Measurements from ENCODE around the gene UBE2E3.
"Not testable (repeated sequence)": the region's sequence is repeated elsewhere in the genome, so short reads cannot be mapped to it uniquely, and the experiment has no call there.

UBE2E3 gene

DNA sequence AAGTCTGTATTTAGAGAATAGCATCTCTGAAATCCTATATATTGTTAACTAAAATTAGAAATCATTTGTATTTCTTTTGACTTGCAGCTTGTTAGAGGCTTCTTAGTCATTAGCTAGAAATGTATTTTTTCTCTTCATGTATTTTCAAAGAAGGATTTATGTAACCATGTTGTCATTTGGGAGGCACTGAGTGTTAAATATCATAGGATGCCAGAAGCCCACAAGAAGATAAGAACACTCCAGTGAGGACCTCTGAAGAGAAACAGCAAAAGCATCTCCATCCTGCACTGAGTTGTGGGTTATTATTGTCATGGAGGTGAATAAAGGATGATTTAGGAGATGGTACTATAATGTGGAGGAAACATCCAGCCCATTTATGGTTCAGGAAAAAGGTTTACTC is 93.5 kb downstream of the UBE2E3 start:
- DNase-seq (ENCODE audit: low read depth in 1 of 2, low spot score in 1 of 2), result no peak

DNA sequence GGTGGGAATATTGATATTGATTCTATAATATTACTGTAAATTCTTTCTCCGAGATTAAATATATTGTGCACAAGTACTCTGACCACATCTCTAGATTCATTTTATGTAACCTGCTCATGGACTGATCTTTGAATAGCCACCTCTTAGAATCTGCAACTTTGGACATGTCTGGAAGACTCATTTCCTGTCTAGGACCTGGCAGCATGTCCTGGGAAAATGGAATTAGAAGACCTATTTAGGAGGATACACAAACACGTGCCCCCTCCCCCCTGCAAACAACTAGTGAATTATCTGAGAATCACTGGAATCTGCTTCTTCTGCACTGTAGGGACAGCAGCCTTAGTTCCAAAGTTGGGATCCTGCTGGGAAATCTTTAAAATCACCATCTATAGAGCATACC is 94.1 kb downstream of the UBE2E3 start:
- DNase-seq (ENCODE audit: low read depth in 1 of 2, low spot score in 1 of 2), result no peak

DNA sequence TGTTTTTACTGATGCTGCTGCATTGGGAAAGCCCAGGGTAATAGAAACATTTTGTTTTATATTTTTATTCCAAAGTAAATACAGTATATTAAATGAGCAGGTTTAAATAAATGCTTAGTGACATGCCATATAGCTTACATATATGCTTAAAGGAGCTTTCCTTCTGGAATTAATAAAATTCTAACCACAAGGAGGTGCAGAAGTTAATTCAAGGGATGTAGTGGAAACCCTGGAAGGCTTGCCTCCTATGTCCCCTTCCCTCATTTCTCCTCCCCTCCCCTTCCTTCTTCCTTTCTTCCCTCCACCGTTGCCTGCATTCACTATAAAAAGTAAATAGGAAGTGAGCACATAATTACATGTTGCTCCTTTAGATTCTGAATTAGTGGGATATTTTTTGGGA is 96.3 kb downstream of the UBE2E3 start:
- DNase-seq (ENCODE audit: low read depth in 1 of 2, low spot score in 1 of 2), result no peak

DNA sequence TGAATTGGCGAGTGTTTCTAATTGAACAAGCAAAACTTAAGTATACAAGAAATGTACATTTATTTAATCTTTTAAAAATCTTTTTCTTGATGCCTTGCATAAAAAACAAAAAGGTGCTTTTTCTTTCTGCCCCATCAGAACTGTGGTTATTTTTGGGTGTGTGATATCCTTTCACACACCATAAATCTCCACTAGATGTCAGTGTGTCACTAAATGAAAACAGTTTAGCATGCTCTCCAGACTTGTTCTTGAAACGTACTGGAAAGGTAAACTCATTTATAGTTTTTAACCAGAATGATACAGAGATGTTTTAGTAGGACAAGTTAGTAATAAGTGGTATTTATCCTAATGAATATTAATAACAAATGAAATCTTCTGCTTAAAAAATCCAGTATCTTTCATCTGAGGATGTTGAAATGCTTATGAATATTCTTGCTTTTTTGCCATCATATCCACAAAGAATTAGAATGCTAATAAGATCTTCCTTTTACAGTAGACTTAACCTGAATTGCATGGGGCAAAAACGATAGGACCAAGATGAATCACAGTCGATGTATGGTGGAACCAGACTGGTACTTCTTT is 96.8 kb downstream of the UBE2E3 start:
- DNase-seq (ENCODE audit: low read depth in 1 of 2, low spot score in 1 of 2), result no peak

DNA sequence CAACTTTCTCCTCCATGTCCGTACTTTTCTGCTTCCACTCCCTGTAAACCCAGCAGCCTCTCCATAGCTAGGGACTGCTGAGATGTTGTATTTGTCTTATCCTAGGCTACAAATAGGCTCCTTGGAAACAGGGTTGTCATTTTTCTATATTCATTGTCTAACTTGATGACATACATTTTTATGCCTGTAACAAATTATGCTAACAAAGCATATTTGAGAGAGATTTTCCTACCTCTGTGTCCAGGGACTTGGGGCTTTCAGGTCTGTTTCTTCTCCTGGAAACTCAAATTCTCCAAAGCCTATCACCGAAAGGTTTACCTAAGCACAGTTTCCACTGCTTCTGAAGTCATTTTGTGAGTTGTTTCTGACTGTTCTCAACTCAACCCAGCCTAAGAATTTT is 102.7 kb downstream of the UBE2E3 start:
- DNase-seq (ENCODE audit: low read depth in 1 of 2, low spot score in 1 of 2), result no peak

DNA sequence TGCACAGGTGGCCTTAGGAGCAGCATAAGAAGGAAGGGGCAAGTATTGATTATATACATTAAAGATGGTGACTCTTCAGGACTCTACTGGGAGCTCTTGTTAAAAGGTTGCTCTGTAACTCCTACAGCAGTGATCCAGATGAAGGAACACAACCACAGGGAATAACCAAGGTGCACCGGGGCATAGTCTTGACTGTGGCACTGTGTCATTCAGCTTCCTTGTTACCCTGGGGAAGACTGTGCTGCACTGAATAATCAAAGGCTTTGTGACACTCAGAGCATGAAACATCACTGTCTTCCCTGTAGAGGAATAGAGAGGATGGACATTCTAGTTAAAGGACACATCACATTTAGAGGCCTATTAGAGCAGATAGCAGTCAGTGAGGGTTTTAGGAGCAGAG is 105.3 kb downstream of the UBE2E3 start:
- DNase-seq (ENCODE audit: low read depth in 1 of 2, low spot score in 1 of 2), result no peak

DNA sequence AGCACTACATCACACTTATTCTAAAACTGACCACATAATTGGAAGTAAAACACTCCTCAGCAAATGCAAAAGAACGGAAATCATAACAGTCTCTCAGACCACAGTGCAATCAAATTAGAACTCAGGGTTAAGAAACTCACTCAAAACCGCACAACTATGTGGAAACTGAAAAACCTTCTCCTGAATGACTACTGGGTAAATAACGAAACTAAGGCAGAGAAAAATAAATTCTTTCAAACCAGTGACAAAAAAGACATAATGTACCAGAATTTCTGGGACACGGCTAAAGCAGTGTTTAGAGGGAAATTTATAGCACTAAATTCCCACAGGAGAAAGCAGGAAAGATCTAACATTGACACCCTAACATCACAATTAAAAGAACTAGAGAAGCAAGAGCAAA is 111.5 kb downstream of the UBE2E3 start:
- DNase-seq (ENCODE audit: low read depth in 1 of 2, low spot score in 1 of 2), result not testable (repeated sequence)

DNA sequence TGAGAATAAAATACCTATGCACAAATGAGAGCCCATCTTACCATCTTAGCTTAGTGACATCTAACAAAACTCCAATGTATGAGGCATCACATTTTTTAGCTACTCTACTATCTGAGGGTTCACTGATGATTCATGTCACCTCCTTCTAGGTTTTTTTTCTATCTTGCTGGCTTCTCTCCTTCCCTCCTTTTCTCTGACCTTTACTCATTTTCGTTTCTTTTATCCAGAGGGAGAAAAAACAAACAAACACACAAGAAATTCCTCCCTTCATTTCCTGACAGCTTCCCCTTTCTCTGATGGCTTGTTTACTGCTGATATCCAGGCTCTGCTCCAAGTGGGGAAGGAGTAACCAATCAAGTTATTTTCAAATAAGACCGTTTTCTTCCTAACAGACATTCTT is 115.1 kb downstream of the UBE2E3 start:
- no peak for DNase-seq (ENCODE audit: low read depth in 1 of 2, low spot score in 1 of 2)

DNA sequence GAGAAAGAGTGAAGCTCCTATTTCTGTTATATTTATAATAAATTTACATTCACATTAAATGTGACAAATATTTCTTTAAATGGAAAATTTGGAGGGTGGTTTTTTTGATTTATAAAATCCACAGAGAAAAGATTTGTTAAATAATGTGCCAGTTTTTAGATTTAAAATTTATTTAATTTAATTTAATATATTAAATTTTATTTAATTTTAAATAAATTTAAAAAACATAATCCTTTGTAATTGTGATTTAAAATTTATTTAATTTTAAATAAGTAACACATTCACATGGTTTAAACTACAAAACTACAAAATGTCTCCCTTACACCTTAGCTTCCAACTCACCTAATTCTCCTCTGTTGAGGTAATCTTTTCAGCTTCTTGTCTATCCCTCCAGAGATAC is 123.3 kb downstream of the UBE2E3 start:
- no peak for DNase-seq (ENCODE audit: low read depth in 1 of 2, low spot score in 1 of 2)

DNA sequence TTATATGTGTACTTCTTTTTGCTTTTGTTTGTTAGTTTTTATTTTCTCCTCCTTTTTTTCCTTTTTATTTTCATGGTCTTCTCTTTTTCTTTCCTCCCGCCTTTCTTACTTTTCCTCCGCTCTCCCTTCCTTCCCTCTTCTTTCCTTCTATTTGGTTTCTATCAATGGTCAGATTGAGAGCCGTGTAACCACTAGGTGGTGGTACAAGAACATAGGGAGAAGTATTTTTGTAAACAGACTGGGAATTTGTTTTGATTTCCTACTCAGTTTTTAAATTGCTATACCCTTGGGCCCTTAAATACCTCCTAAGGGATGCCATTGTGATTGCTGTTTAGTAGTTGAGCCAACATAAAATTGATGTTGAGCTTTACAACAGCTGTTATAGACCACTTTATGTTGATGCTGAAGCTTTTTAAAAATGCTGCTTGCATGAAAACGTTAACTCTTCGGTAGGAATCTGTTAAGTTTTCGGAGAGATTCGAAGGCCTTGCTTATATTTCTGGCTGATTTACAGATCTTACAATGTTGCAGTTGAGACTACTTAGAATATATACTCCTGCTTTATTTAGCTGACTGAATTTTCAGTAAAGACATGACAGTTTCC is 124.2 kb downstream of the UBE2E3 start:
- no peak for DNase-seq (ENCODE audit: low read depth in 1 of 2, low spot score in 1 of 2)

DNA sequence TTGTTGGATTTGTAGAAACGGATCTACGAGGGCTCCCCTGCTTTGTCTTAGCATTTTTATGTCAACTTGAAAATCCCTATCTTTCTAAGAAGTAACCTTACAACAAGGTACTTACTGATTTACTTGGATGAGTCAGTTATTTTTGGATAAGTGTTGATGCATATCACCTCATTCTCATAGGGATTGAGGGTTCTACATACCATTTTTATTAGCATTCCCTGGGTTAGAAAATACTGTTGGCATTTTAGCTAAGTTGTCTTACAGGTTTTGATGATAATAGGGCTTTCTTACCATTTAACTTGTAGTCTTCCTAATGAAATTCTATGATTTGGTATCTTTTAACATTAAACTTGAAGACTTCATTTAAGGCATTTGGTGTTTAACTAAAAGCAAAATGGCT is 125.2 kb downstream of the UBE2E3 start:
- DNase-seq (ENCODE audit: low read depth in 1 of 2, low spot score in 1 of 2), result no peak

DNA sequence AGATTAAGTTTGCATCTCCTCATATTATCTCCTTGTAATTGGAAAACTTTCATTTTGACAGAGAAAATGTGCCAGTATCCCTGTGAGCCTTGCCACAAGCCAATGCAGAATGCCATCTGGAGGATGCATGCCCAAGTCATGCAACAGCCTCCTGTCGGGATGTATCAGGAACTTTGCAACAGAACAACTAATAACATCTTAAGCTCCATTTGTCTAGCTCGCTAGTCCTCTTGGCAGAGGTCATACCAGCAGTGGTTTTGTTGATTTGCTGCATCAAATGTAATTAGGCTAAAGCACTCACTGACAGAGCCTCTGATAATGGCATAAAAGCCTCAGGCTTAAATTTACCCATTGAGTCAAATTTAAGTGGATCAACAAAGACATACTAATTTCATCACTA is 125.8 kb downstream of the UBE2E3 start:
- DNase-seq (ENCODE audit: low read depth in 1 of 2, low spot score in 1 of 2), result no peak

DNA sequence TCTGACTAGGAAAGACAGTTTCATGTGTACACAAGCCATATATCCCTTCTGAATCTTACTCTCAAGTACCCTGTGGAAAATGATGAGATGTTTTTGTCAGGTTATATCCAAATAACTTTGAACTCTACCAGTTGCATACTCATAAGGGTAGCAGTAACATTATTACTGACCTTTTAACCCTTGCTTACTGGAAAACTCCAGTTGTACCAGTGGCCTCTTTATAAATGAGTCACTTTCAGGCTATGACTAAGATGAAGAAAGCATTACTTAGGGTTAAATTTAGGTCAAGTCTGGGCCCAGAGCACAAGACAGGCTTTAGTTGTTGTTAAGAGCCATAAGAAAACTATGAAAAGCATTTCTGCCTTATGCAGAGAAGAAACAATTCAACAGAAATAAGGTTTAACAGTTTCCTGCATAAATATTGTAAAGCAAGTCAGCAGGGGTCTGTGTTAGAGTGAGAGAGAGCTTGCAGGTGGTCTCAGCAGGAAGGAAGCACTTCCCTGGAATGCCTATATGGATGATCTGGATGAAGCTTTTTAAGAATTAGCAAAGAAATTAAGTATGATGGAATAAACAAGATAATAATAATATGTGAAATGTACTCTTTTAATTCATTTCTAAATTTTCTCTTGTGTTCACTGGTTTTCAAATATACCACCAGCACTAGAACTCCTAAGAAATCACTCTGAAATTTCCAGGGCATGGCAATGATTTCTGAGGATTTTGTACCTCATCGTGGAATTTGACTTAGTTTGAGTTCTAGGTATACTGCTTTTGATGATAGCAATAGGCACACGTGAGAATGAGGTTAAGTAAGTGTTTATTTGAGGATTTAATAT is 126.6 kb downstream of the UBE2E3 start:
- no peak for DNase-seq (ENCODE audit: low read depth in 1 of 2, low spot score in 1 of 2)

DNA sequence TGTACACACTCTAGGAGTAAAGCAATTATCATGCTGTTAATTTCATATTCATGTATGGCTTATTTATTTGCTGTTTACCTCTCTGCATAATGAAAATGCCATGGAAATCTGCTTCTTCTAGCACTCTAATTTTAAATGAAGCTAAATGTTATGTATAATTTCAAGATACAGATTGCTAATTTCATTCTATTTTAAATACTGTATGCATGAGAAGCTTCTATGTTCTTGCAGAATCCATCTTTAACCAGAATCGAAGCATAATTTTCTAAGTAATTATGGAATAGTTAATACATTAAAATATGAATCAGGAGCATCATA is 127.2 kb downstream of the UBE2E3 start:
- no peak for DNase-seq (ENCODE audit: low read depth in 1 of 2, low spot score in 1 of 2)

DNA sequence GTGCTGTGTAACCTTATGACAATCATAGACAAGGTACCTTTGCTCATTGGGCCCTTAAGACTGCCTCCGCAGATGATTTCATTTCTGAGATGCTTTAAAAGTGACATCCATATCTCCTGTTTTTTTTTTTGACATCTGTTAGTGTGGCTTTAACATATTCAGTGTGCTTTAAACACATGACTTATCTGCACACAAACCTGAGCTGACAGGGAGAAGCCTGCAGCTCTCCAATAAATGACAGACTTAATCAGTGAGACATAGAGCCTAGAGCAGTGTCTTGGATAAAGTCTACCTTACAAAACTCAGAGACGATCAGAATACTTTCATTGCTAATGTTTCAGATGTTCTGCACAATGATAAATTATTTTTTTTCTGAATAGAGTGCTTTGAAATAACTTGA is 130.7 kb downstream of the UBE2E3 start:
- no peak for DNase-seq (ENCODE audit: low read depth in 1 of 2, low spot score in 1 of 2)

DNA sequence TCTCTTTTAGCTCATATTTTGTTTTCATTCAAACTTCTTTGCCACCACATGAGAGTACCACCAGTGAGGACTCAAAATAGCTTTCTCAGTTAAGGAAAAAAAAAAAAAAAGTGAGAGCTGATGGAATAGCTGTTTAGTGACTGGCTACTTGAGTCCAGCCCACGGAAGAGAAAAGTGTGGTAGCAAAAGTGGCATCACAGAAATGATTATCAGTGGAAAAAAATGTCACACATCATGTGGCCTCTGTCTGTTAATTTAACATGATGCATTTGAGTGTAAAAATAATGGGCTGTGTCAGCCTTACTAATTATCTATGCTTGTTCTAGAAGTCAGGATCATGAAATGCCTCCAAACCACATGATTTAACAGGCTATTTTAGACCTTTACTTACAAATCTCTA is 132.5 kb downstream of the UBE2E3 start:
- no peak for DNase-seq (ENCODE audit: low read depth in 1 of 2, low spot score in 1 of 2)

All from stimulated activated CD4-positive, alpha-beta T cell treated with anti-CD3 and anti-CD28 coated beads, Interleukin-15, amount 100 ng/mL, for 1 hour (primary cell).